Suprapubic skin (tissue), 4 donors: Measurements from ENCODE around the gene EEPD1. TPM values are rescaled to one million over a fixed set of nuclear protein-coding genes. Genes with fewer than 3 reads are reported as not detected.
A peak's percentile ranks its signal among the peaks of the same experiment; 100 is the strongest.

Source experiments
- DNase-seq, 2 donors: peaks; one replicate each; pipeline ENCODE4 v3.0.0-alpha.2; 2019; ENCODE audit warnings: low spot score in 2 of 2
- H3K27ac ChIP-seq: fragments of 200-600 bp; sonication (generic); one replicate; pipeline ENCODE4 v1.5.1; 2019
- H3K27me3 ChIP-seq: fragments of 200-600 bp; sonication (generic); one replicate; pipeline ENCODE4 v1.5.1; 2019
- H3K36me3 ChIP-seq: fragments of 200-600 bp; sonication (generic); one replicate; pipeline ENCODE4 v1.5.1; 2019
- H3K4me1 ChIP-seq: fragments of 200-600 bp; sonication (generic); one replicate; pipeline ENCODE4 v1.5.1; 2019
- H3K4me3 ChIP-seq: fragments of 200-600 bp; sonication (generic); one replicate; pipeline ENCODE4 v1.5.1; 2019; ENCODE audit warnings: mild to moderate bottlenecking
- H3K9me3 ChIP-seq: fragments of 200-600 bp; sonication (generic); one replicate; pipeline ENCODE4 v1.5.1; 2019
- CTCF ChIP-seq, 2 donors: fragments of 200-600 bp in 1 of 2; fragments of 450-650 bp in 1 of 2; sonication (generic) in 1 of 2; IDR thresholded peaks; one replicate each; pipeline ENCODE4 v1.5.1; 2016 to 2019; ENCODE audit warnings: antibody characterized with exemption in 2 of 2, mild to moderate bottlenecking in 1 of 2, moderate library complexity in 1 of 2
- EP300 ChIP-seq: sonication (generic); formaldehyde crosslinking; IDR thresholded peaks from one replicate; pipeline ENCODE4 v1.6.1; 2017; ENCODE audit warnings: antibody characterized with exemption
- POLR2A ChIP-seq, 2 donors: fragments of 450-650 bp; IDR thresholded peaks; one replicate each; pipeline ENCODE4 v1.6.1; 2017; ENCODE audit warnings: antibody characterized with exemption in 2 of 2, mild to moderate bottlenecking in 2 of 2, moderate library complexity in 2 of 2
- POLR2AphosphoS5 ChIP-seq, 3 donors: sonication (generic); formaldehyde crosslinking; IDR thresholded peaks; one replicate each; pipeline ENCODE4 v1.6.1; 2017; ENCODE audit warnings: antibody characterized with exemption in 3 of 3
- WGBS: methylation state at CpG from one replicate; pipeline ENCODE4 v1.1.5; 2018; 5-methylcytosine and 5-hydroxymethylcytosine counted together
- total RNA-seq, 4 donors: library from RNA; depleted of rRNA; stranded (reverse); fragments of >200 nt; gene quantifications; one replicate each; pipeline ENCODE4 v1.1.0, GENCODE V29; 2016

The EEPD1 gene
- total RNA-seq, 4 donors from 2014 or later: 11.7 to 18.2 (median 16.1) TPM

- H3K27me3 ChIP-seq: no peaks in the 10 kb centered on the region
- no peaks in the 10 kb centered on the region for H3K9me3 ChIP-seq
- no peak overlapping the region for H3K4me3 ChIP-seq
- WGBS: 90% methylated on average over 6 of the region's 7 CpGs
- H3K36me3 ChIP-seq: no peaks in the 10 kb centered on the region
- TF ChIP-seq POLR2A (IDR thresholded peaks at IDR 0.05) (no peak), EP300 (no peak), CTCF (IDR thresholded peaks at IDR 0.05) (no peak), POLR2AphosphoS5 (IDR thresholded peaks at IDR 0.05) (no peak)
- no peaks in the 10 kb centered on the region for H3K4me1 ChIP-seq
- DNase-seq: no peak
- no peak overlapping the region for H3K27ac ChIP-seq
Measured at GRCh38 chr7:36311539-36311938, 158.5 kb downstream of the EEPD1 start.

GRCh38 chr7:36312064-36312914 lies 159.2 kb downstream of the EEPD1 start:
- WGBS: 67% methylated on average over 15 of the region's 15 CpGs

GRCh38 chr7:36312915-36313334 lies 159.9 kb downstream of the EEPD1 start:
- no peaks in the 10 kb centered on the region for H3K9me3 ChIP-seq
- no peaks in the 10 kb centered on the region for H3K36me3 ChIP-seq
- H3K27me3 ChIP-seq: no peaks in the 10 kb centered on the region
- no peak for DNase-seq
- no peak overlapping the region for H3K4me3 ChIP-seq
- 89% methylated on average over 18 of the region's 18 CpGs for WGBS
- no peaks in the 10 kb centered on the region for H3K4me1 ChIP-seq
- no peak overlapping the region for H3K27ac ChIP-seq
- TF ChIP-seq CTCF (IDR thresholded peaks at IDR 0.05) (no peak), POLR2AphosphoS5 (IDR thresholded peaks at IDR 0.05) (no peak), POLR2A (IDR thresholded peaks at IDR 0.05) (no peak), EP300 (no peak)

More at GRCh38 chr7:36312064-36312914, 159.2 kb downstream of the EEPD1 start:
- DNase-seq: peak in 1 of 2 donors; percentile 48
- Histone ChIP-seq H3K27me3 (no peaks in the 10 kb centered on the region), H3K9me3 (no peaks in the 10 kb centered on the region), H3K27ac (no peak overlapping the region), H3K4me3 (no peak overlapping the region), H3K36me3 (no peaks in the 10 kb centered on the region), H3K4me1 (no peaks in the 10 kb centered on the region)
- no peak for TF ChIP-seq POLR2A (IDR thresholded peaks at IDR 0.05)
- TF ChIP-seq CTCF (IDR thresholded peaks at IDR 0.05): peak in 1 of 2 donors; percentile 44
- no peak for TF ChIP-seq POLR2AphosphoS5 (IDR thresholded peaks at IDR 0.05)
- TF ChIP-seq EP300: no peak

- DNase-seq: no peak
- H3K36me3 ChIP-seq: no peaks in the 10 kb centered on the region
Measured at GRCh38 chr7:36313607-36314006, 160.6 kb downstream of the EEPD1 start.

More at GRCh38 chr7:36313607-36314006, 160.6 kb downstream of the EEPD1 start:
- 90% methylated on average over 6 of the region's 6 CpGs for WGBS
- H3K4me1 ChIP-seq: no peaks in the 10 kb centered on the region
- H3K27ac ChIP-seq: no peak overlapping the region
- TF ChIP-seq EP300: no peak
- TF ChIP-seq POLR2AphosphoS5 (IDR thresholded peaks at IDR 0.05): no peak
- no peak for TF ChIP-seq CTCF (IDR thresholded peaks at IDR 0.05)
- no peak for TF ChIP-seq POLR2A (IDR thresholded peaks at IDR 0.05)
- H3K4me3 ChIP-seq: no peak overlapping the region
- H3K27me3 ChIP-seq: no peaks in the 10 kb centered on the region
- no peaks in the 10 kb centered on the region for H3K9me3 ChIP-seq
